Measurements from ENCODE around the gene GRID1. TPM values are rescaled to one million over a fixed set of nuclear protein-coding genes. Genes with fewer than 3 reads are reported as not detected.
"Not testable (repeated sequence)": the region's sequence is repeated elsewhere in the genome, so short reads cannot be mapped to it uniquely, and the experiment has no call there.

The GRID1 gene
- total and polyA plus RNA-seq, 5 donors: 0.06 to 1.8 (median 0.29) TPM

DNA sequence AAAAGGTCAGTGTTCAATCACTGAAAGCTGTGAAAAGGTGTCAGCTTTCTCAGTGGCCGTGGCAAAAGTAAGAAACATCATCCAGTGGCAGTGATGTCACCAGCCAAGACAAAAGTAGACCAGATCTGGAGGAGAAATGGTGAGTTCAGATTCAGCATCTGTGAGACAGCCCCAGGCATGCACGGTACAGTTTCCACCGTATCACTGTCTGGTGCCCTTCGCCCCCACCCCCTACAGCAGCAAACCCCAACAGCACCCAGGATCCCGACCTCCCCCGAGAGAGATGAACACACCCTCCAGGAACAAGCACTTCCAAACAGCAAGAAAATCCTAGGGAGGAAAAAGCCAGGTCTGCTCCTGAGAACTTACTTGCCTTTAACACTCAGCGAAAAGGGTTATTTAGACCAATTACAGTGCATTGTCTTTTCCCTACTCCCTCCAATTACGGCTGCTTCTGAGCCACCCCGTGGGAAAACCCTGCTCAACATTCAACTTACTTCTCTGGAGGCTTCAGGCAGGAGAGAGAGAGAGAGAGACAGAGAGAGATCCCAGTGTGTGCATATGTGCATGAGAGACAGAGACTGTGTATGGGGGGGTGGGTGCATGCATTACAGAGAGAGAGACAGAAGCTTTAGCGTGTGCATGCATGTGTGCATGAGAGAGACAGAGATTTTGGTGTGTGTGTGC lies 189.6 kb downstream of the GRID1 start:
- no peak overlapping the region for H3K4me3 ChIP-seq (ENCODE audit: low read length)
- ATAC-seq: no peak
- no peaks in the 10 kb centered on the region for H3K4me1 ChIP-seq (ENCODE audit: control insufficient read depth, insufficient read depth, low read length)
- intact Hi-C loops (cut with DNase I): no loop called here
- H3K9me3 ChIP-seq (ENCODE audit: control insufficient read depth, low read length): no peaks in the 10 kb centered on the region
- no peak for DNase-seq
- no peaks in the 10 kb centered on the region for H3K27me3 ChIP-seq (ENCODE audit: control insufficient read depth, insufficient read depth)
- H3K27ac ChIP-seq (ENCODE audit: low read length): no peak overlapping the region
- WGBS: 72% methylated on average over 10 of the region's 10 CpGs

DNA sequence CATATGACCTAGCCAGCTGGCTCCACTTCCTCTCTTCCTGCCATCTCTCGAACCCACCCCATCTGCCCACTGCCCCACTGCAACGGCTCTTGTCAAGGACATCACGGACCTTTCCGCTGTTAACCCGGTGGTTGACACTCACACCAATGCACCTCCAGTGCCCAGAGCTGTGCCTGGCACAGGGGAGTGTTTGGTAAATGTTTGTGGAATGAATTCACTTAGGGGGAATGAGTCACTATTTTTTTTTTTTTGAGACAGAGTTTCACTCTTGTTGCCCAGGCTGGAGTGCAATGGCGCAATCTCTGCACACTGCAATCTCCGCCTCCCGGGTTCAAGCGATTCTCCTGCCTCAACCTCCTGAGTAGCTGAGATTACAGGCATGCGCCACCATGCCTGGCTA lies 191.1 kb downstream of the GRID1 start:
- H3K9me3 ChIP-seq (ENCODE audit: control insufficient read depth, low read length); ATAC-seq; intact Hi-C loops (cut with DNase I); H3K27me3 ChIP-seq (ENCODE audit: control insufficient read depth, insufficient read depth); H3K27ac ChIP-seq (ENCODE audit: low read length); H3K4me1 ChIP-seq (ENCODE audit: control insufficient read depth, insufficient read depth, low read length); DNase-seq; H3K4me3 ChIP-seq (ENCODE audit: low read length): not testable (repeated sequence)
- 94% methylated on average over 10 of the region's 10 CpGs for WGBS

DNA sequence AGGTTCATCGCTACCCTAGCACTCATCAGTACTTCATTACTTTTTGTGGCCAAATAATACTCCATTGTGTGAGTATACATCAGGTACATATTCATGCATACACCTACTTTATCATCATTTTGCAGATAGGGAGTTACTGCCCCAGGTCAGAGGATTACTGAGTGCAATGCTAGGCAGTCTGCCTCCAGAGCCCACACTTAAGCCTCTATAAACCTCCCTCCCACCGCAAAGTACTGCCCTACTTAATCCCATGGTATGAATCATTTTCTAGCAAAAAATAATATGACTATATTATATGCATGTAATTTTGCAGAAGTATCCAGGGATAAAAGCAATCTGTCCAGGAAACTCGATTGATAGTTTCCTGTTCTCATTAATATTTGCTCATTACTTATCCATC lies 194.3 kb downstream of the GRID1 start:
- Histone ChIP-seq H3K9me3 (ENCODE audit: control insufficient read depth, low read length) (no peaks in the 10 kb centered on the region), H3K27me3 (ENCODE audit: control insufficient read depth, insufficient read depth) (no peaks in the 10 kb centered on the region), H3K27ac (ENCODE audit: low read length) (no peak overlapping the region), H3K4me1 (ENCODE audit: control insufficient read depth, insufficient read depth, low read length) (no peaks in the 10 kb centered on the region), H3K4me3 (ENCODE audit: low read length) (no peak overlapping the region)
- DNase-seq (no peak), ATAC-seq (no peak)
- intact Hi-C loops (cut with DNase I): no loop called here
- 79% methylated on average over 3 of the region's 3 CpGs for WGBS

DNA sequence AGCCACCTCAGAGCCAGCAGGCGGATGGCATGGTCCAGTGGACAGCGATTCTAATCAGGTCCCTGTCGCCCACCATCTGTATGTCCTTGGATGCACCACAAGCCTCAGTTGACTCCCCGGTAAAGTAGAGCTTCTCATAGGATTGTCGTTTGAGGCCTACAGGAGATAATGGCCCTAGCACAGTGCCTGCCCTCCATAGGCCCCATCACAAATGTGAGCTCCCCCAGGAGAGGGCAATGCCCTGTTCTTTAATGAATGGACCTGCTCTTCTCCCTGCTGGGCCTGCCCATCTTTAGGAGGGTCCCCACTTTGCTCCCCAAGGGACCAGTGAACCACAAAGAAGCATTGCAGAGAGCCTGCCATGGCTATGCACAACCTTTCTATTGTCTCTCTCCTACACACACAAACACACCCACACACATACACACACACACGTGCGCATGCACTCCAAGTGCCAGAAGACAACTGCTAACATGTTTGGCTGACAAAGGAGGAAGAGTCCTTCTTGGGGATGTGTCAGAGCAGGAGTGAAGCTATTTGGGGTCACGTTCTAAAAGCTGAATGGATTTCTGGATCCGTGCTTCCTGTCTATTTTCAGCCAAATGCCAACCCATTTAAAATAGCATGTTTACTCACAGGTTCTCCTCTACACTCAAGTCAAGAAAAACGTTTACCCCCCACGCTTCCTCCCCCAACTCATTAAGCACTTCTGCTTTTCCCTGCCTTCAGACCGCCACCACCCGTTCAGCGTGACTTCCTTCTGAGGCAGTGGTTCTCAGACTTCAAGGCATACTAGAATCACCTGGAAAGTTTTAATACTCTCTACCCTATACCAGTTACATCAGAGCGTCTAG lies 196.1 kb downstream of the GRID1 start:
- Histone ChIP-seq H3K27ac (ENCODE audit: low read length) (no peak overlapping the region), H3K4me1 (ENCODE audit: control insufficient read depth, insufficient read depth, low read length) (no peaks in the 10 kb centered on the region), H3K9me3 (ENCODE audit: control insufficient read depth, low read length) (no peaks in the 10 kb centered on the region), H3K4me3 (ENCODE audit: low read length) (no peak overlapping the region), H3K27me3 (ENCODE audit: control insufficient read depth, insufficient read depth) (no peaks in the 10 kb centered on the region)
- no peak for ATAC-seq
- intact Hi-C loops (cut with DNase I): no loop called here
- no peak for DNase-seq
- 79% methylated on average over 15 of the region's 15 CpGs for WGBS

DNA sequence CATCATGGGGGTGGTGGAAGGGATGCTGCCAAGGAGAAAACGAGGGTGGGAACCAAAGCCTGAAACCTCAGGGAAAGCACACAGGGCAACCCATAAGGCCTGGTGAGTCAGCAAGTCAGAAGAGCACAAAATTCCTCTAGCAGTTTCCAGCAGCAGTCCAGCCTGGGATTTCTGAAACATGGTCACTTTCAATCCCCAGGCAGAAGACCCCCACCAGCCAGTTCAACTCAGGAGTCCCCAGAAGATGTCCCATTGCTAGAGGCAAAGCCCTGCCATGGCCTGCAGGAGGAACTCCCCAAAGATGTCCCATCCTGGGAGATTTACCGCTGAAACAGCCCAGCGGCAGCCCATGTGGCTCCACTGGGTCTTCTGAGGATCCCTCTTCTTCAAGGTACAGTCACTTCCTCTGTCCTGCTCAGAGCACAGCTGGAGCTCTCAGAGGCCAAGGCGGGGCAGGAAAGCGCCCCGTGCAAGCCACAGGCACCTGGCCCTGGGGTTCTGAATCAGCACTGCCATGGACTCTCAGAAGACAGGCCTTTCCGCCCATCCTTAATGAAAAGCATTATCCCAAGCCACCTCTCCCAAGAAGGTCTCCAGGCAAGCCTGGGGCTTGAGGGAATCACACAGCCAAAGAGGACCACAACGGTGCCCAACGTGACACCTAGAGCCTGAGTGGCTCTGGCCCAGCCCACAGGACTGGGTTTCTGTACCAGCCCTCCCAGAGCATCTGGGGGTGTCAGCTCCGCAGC lies 196.9 kb downstream of the GRID1 start:
- DNase-seq: no peak
- WGBS: 87% methylated on average over 10 of the region's 10 CpGs
- intact Hi-C loops (cut with DNase I): no loop called here
- no peaks in the 10 kb centered on the region for H3K27me3 ChIP-seq (ENCODE audit: control insufficient read depth, insufficient read depth)
- no peak for ATAC-seq
- H3K9me3 ChIP-seq (ENCODE audit: control insufficient read depth, low read length): no peaks in the 10 kb centered on the region
- H3K4me1 ChIP-seq (ENCODE audit: control insufficient read depth, insufficient read depth, low read length): no peaks in the 10 kb centered on the region
- H3K4me3 ChIP-seq (ENCODE audit: low read length): no peak overlapping the region
- no peak overlapping the region for H3K27ac ChIP-seq (ENCODE audit: low read length)

DNA sequence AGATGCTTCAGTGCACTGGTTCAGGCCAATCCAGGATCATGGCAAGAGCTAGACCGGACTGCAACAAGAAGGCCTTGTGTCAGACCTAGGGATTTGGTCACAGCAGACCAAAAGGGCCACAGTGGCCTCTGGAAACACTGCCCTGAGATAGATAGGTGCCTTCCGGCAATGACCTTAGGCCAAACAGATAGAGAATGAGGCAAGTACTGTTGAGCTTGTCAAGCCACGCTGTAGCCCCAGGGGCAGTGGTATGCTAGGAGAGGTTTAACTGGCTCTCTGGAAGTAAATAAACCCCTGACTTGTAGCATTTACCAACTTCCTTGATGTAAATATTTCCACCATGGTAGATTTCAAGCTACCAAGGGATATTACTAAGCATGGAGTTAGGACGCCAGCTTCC lies 197.5 kb downstream of the GRID1 start:
- DNase-seq (no peak), ATAC-seq (no peak)
- H3K27me3 ChIP-seq (ENCODE audit: control insufficient read depth, insufficient read depth): no peaks in the 10 kb centered on the region
- no peaks in the 10 kb centered on the region for H3K9me3 ChIP-seq (ENCODE audit: control insufficient read depth, low read length)
- WGBS: 86% methylated on average over 4 of the region's 4 CpGs
- H3K4me1 ChIP-seq (ENCODE audit: control insufficient read depth, insufficient read depth, low read length): no peaks in the 10 kb centered on the region
- H3K4me3 ChIP-seq (ENCODE audit: low read length): no peak overlapping the region
- intact Hi-C loops (cut with DNase I): no loop called here
- no peak overlapping the region for H3K27ac ChIP-seq (ENCODE audit: low read length)

DNA sequence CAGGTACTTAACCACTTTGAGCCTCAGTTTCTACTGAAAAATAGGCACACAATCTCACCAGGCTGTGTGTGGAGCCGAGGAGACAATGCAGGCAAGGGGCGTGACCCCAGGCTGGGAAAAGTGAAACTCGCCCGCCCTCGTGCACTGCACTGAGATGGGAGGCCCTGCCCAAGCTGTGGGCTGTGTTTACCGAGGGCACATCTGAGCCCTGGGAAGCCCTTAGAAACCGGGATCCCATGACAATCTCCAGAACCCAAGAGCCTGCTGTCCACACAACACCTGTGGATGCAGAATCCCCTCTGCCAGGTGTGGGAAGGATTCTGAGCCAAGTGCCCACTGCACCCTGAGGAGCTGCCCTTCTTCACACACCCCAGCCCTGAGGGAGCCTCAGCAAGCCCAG lies 198.3 kb downstream of the GRID1 start:
- intact Hi-C loops (cut with DNase I): no loop called here
- no peak for DNase-seq
- H3K4me1 ChIP-seq (ENCODE audit: control insufficient read depth, insufficient read depth, low read length): no peaks in the 10 kb centered on the region
- WGBS: 69% methylated on average over 7 of the region's 7 CpGs
- ATAC-seq: no peak
- H3K9me3 ChIP-seq (ENCODE audit: control insufficient read depth, low read length): no peaks in the 10 kb centered on the region
- no peak overlapping the region for H3K27ac ChIP-seq (ENCODE audit: low read length)
- H3K4me3 ChIP-seq (ENCODE audit: low read length): no peak overlapping the region
- H3K27me3 ChIP-seq (ENCODE audit: control insufficient read depth, insufficient read depth): no peaks in the 10 kb centered on the region

DNA sequence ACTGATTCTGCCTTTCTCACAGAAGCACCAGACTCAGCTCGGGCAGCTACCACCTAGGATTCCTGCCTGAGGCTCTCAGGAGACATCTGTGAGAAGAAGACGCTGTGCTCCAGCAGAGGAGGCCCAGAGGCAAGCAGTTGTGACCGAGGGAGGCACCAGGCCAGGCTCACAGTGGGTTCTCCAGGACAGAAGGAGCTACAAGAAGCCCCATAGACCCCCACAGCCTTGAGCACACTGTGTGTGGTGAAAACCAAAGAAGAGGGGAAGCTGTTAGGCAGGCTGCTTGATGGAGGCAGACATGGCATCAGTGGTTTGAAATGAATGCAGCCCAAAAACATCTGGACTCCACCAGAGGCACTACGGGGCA lies 198.8 kb downstream of the GRID1 start:
- H3K9me3 ChIP-seq (ENCODE audit: control insufficient read depth, low read length): no peaks in the 10 kb centered on the region
- H3K27me3 ChIP-seq (ENCODE audit: control insufficient read depth, insufficient read depth): no peaks in the 10 kb centered on the region
- H3K27ac ChIP-seq (ENCODE audit: low read length): no peak overlapping the region
- H3K4me3 ChIP-seq (ENCODE audit: low read length): no peak overlapping the region
- no peaks in the 10 kb centered on the region for H3K4me1 ChIP-seq (ENCODE audit: control insufficient read depth, insufficient read depth, low read length)
- intact Hi-C loops (cut with DNase I): no loop called here
- DNase-seq: no peak
- WGBS: 84% methylated on average over 4 of the region's 4 CpGs
- ATAC-seq: no peak

DNA sequence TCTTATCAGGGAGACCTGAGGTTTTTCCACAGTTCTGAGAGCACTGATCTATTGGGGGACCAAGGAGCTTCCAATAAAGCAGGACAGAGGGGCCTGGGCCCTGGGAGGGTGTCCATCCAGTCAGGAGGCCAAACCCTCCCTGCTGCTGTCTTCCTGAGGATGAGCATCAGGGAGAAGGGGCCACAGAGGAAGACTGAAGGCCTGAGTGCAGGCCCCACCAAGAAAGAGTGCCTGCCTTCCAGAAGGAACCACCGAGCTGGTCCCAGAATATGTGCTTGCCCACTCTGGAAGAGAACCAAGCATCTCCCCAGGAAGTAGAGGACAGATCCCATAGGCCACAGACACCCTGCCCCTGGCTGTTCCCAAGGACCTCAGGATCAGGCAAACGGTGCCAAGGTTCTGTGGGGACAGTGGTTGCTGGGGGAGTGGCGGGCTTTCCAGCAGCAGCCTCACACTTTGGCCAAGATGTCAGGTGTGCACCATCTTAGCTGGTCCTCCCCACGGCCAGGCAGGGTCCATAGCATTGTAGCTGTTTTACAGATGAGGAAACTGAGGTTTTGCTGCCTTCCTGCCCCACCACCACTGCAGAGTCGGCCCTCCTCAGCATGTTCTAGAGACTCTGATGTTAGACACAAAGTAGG lies 199.4 kb downstream of the GRID1 start:
- intact Hi-C loops (cut with DNase I): no loop called here
- ATAC-seq (no peak), DNase-seq (no peak)
- Histone ChIP-seq H3K9me3 (ENCODE audit: control insufficient read depth, low read length) (no peaks in the 10 kb centered on the region), H3K27ac (ENCODE audit: low read length) (no peak overlapping the region), H3K4me3 (ENCODE audit: low read length) (no peak overlapping the region), H3K4me1 (ENCODE audit: control insufficient read depth, insufficient read depth, low read length) (no peaks in the 10 kb centered on the region), H3K27me3 (ENCODE audit: control insufficient read depth, insufficient read depth) (no peaks in the 10 kb centered on the region)
- 82% methylated on average over 5 of the region's 5 CpGs for WGBS

DNA sequence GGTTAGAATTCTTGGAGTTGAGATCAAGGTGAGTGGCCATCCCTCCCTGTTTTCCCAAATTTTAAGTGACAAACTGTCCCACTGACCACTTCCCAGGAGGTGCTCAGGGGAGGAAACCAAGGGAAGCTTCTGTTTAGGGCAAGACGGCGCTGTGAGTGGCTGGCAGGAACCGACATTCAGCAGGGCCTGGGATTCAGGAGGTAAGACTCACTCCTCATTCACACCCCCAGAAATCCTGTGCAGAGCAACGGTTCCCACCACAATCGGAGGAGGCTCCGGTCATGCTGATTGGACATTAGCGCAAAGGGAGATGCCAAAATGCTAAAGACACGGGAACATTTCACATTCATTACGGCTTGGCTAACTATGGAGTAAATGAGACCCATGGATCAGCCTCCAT lies 200.9 kb downstream of the GRID1 start:
- DNase-seq: no peak
- no peak for ATAC-seq
- intact Hi-C loops (cut with DNase I): no loop called here
- no peaks in the 10 kb centered on the region for H3K9me3 ChIP-seq (ENCODE audit: control insufficient read depth, low read length)
- H3K4me1 ChIP-seq (ENCODE audit: control insufficient read depth, insufficient read depth, low read length): no peaks in the 10 kb centered on the region
- no peak overlapping the region for H3K4me3 ChIP-seq (ENCODE audit: low read length)
- no peak overlapping the region for H3K27ac ChIP-seq (ENCODE audit: low read length)
- WGBS: 89% methylated on average over 9 of the region's 9 CpGs
- no peaks in the 10 kb centered on the region for H3K27me3 ChIP-seq (ENCODE audit: control insufficient read depth, insufficient read depth)
